Right renal cortex interstitium (tissue), 3 donors: ENCODE measurements around the gene OR4C45. TPM values are rescaled to one million over a fixed set of nuclear protein-coding genes. Genes with fewer than 3 reads are reported as not detected.

Experiments
- polyA plus RNA-seq, 3 donors: library from polyadenylated mRNA; unstranded; fragments of 120-200 nt; gene quantifications; one replicate each; pipeline ENCODE4 v1.2.1, GENCODE V29; 2013; ENCODE audit not compliant: insufficient read length in 3 of 3

OR4C45 gene
- polyA plus RNA-seq, 3 donors: not detected

Other genes with a start within 250 kb of the OR4C45 start
- gene OR4C13, start 80.5 kb upstream of the OR4C45 start, polyA plus RNA-seq: not detected
- not detected for gene OR4C12, start 50.3 kb upstream of the OR4C45 start, polyA plus RNA-seq